Renal cortical epithelial cell (primary cell): ENCODE measurements around the gene NFKB1. TPM values are rescaled to one million over a fixed set of nuclear protein-coding genes. Genes with fewer than 3 reads are reported as not detected.
"Not testable (repeated sequence)": the region's sequence is repeated elsewhere in the genome, so short reads cannot be mapped to it uniquely, and the experiment has no call there.

ENCODE experiments used
- DNase-seq: peaks from one replicate; pipeline ENCODE4 v3.0.0-alpha.2; 2011; ENCODE audit warnings: low read depth
- total RNA-seq: library from RNA; depleted of rRNA; stranded (reverse); fragments of >200 nt; gene quantifications from 2 replicates; pipeline ENCODE4 v1.2.3, GENCODE V29; 2014

The NFKB1 gene
- total RNA-seq, 1 donor from 2014 or later = 53.7 TPM

DNA sequence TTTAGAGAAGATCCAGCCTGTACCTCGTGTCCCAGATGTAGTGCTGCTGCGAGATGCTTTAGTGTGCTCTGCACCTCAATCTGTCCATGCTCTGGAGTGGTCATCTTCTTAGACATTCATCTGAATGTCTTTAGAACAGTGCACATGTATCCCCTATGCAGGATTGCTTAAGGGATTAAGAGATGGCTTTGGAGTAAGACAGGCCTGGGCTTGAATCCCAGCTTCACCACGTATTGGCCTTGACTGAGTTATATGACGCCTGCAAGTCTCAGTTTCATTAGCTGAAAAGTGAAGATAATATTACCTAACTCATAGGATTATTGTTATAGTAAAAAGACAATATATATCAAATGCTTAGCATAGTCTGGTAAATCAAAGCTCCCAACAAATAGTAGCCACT is 98.3 kb downstream of the NFKB1 start:
- no peak for DNase-seq

DNA sequence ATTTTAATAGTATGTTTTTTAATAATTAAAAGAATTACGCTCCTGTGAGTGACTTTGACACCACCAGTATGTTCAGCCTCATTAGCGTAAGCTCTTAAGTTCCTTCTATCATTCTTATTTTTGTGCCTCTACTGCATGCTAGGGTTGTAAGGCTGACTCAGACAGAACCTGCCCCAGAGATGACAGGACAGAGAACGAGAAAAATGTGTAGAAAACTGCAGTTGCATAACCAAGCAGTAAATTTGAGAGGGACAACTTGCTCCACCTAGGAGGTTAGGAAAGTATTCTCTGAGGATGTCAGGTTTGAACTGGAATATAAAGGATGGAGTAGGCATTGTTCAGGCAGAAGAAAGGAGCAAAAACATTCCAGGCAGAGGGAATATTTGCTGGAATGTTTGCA is 98.7 kb downstream of the NFKB1 start:
- DNase-seq = peak; percentile 72

DNA sequence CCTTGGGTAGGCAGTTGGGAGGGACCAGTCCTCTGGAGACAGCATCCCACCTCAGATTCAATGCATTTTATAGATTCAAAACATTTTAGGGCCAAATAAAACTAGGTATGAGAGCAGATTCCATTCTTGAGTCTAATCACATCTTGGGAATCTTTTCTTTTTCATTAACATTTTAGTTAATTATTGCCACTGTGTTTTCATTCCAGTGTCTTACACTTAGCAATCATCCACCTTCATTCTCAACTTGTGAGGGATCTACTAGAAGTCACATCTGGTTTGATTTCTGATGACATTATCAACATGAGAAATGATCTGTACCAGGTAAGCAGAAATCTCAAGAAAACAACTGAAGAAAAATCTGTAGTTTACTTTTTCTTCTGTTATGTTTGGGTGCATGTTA is 99.5 kb downstream of the NFKB1 start:
- peak; percentile 82 for DNase-seq

DNA sequence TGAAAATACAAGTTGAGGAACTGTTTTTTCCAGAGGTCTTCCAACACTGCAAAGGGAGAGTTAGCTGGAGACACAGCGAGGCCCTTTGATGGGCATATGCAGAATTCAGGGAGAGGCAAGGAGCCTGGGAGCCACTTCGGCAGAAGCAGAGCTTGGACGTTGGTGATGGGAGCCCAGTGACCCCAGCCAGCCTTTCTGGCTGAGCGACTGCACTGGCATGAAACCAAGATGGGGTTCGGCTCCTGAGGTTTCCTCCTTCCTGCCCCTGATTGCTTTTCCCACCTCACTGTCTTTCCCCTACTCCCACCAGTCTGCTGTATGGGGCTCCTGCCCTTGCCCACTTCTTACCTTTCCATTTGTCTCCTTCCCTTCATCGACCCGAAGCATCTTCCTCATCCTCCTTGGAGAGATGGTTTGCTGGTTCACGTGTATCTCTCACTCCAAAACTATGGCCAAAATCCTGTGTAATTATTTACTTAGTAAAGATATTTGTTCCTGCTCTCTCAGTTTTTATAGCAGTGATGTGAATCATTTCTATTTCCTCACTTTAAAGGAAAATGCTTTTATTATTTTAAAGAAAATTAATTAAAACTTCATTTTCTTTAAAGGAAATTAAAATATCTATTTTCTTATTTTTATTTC is 100.5 kb downstream of the NFKB1 start:
- DNase-seq = peak; percentile 51

DNA sequence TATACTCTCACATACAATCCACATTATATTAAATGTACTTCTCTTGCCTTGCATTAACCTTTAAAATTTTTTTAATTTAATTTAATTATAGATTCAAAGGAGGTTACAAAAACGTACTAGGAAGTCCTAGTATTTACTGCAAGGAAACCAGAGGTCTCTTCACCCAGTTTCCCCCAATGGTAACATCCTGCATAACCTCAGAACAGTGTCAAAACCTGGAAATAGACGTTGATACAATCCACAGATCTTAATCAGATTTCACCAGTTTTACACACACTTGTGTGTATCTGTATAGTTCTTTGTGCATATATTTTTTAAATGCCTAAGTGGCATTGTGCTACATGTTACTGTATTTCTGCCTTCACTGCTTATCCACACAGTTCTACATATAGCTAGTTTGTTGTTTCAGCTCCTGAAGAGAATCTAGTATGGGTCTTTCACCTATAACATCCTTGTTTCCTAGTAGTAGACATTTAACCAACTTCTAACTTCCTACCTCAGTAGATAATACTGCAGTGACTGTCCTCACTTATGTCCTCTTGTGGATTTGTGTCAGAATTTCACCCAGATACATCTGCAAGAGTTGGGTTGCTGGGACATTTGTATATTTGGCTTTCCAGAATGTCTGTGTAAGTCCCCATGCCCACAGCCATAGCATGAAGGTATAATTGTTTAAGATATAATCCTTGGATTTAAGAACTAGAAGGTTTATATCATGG is 103.2 kb downstream of the NFKB1 start:
- no peak for DNase-seq

DNA sequence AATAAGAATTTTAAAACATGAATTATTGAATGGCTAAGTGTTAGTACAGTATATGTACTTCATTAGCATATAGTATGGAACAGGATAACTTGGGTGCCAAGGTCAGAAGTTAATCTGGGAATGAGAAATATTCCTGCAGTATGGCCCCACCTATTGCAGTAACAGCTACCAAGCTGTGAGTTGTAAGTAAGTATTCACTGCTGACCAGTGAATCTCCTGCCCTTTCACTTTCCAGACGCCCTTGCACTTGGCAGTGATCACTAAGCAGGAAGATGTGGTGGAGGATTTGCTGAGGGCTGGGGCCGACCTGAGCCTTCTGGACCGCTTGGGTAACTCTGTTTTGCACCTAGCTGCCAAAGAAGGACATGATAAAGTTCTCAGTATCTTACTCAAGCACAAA is 105.1 kb downstream of the NFKB1 start:
- DNase-seq = peak; percentile 18

DNA sequence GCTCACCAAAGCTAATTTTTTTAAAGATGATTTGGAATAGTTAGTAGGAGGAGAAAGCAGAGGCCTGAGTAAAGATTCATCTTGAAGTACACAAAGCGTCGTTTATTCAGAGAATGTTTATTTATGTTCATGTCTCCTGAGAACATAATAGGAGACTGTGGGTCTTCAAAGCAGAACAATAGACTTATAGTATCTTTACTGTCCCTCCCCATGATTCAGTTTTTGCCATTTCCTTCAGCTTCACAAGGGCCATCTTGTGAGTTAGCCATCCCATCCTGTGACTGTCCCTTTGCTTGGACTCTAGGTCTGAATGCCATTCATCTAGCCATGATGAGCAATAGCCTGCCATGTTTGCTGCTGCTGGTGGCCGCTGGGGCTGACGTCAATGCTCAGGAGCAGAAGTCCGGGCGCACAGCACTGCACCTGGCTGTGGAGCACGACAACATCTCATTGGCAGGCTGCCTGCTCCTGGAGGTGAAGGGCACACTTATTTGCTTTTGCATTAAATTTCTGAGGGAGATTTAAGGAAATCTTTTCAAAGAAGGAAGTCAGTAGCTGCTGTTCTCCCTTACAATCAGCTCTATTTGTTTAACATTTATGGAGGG is 105.8 kb downstream of the NFKB1 start:
- no peak for DNase-seq

DNA sequence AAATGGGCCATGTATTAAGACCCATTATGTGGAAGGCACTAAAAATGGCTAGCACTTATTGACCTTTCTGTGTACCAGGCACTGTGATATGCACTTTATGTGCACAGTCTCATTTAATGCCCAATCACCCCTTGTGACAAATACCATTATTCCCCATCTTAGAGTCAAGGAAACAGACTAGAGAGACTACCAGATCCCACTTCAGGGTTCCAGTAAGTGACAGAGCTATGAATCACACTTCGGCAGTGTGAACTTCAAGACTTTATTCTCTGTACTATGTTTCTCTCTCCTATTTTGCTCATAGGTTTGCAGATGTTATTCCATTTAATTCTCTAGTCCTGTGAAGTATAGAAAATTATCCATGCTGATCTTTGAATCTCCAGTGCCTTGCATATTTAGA is 107.0 kb downstream of the NFKB1 start:
- peak; percentile 44 for DNase-seq

DNA sequence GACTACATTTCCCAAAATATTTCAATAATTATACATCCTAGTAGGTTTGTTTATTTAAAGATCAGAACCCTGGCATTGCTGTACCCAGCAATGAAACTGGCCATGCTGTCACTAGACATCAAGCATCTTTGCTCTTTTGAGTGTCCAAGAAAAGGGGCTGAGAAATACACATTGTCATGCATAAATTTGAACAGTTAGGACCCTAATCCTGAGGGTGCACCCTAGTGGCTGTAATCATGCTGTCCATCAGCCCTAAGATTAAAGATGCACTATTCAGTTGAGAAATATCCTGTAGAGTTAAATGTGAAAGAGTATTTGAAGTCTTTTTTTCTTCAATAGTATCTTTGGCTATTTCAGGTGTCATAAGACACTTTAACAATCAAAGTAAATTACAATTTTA is 108.8 kb downstream of the NFKB1 start:
- no peak for DNase-seq

DNA sequence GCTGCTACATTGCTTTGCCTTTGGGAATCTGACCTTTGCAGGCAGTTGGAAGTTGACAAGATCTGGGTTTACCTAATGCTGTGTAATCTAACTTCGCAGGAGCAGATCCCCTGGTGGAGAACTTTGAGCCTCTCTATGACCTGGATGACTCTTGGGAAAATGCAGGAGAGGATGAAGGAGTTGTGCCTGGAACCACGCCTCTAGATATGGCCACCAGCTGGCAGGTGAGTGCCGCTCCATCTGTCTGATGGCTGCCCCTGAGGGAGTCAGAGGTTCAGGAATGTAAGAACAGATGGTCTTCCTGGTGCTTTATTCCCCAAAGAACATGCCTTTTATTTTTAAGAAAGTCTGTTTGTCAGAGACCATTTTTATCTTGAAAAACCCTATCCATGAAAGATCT is 109.3 kb downstream of the NFKB1 start:
- no peak for DNase-seq

DNA sequence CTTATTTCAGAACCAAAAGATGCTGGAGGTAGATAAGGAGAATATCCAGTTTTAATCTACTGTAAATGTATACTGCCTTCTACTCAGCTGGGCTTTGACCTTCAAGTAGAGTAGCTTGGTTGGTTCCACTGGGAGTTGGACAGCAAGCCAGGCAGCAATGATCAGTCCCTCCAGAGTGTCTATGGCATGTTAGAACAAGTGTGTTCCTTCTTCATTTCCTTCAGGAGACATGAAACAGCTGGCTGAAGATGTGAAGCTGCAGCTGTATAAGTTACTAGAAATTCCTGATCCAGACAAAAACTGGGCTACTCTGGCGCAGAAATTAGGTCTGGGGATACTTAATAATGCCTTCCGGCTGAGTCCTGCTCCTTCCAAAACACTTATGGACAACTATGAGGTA is 111.1 kb downstream of the NFKB1 start:
- no peak for DNase-seq

DNA sequence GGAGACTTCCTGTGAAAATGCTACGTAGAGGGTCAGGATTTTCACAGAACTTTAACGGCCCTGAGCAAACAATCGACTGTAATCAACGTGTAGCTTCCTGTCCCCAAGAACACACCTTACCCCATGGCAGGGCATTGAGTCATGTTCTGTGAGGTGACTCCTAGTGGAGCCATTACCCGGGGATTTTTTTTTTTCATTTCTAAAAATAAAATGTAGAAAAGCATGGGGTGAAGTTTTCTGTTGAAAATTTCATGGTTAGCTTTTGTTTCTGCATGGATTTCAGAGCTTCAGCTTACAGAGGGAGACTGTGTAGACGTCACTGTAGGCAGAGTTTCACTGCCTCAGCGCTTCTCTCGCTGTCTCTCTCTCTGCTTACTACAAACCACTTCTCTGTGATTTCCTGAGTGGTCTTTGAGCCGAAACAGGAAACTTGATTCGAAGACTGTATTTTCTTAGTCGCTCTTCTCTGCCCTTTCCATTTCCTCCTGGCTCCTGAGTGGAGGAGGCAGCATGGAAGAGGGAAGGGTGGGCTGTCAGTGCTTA is 111.7 kb downstream of the NFKB1 start:
- no peak for DNase-seq

DNA sequence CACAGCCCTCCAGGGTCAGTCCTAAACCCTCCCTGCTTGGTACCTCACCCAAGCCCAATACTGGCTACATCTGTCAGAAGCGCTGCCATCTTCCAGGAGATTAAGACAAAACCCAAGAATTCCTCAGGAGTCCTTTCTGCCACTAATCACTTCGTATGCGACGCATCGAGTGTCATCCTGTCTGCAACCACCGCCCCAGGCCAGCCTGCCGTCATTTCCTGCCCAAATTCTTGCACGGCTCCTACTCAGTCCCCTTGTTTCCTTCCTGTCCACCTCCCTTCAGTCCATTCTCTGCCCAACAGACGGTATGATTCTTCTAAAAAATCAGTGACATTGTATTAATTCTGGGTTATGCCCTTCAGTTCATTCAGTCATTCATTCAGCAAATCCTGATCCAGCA is 113.6 kb downstream of the NFKB1 start:
- DNase-seq = no peak

DNA sequence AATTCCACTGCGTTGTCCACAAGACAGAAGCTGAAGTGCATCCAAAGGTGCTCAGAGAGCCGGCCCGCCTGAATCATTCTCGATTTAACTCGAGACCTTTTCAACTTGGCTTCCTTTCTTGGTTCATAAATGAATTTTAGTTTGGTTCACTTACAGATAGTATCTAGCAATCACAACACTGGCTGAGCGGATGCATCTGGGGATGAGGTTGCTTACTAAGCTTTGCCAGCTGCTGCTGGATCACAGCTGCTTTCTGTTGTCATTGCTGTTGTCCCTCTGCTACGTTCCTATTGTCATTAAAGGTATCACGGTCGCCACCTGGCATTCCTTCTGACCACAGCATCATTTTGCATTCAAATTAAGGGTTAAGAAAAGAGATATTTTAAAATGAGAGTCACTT is 115.5 kb downstream of the NFKB1 start:
- no peak for DNase-seq

DNA sequence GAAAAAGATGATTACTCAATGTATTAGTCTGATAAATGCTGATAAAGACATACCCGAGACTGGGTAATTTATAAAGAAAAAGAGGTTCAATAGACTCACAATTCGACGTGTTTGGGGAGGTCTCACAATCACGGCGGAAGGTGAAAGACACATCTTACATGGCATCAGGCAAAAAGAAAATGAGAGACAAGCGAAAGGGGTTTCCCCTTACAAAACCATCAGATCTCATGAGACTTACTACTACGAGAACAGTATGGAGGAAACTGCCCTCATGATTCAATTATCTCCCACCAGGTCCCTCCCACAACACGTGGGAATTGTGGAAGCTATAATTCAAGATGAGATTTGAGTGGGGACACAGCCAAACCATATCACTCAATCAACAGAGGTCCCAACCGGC is 117.9 kb downstream of the NFKB1 start:
- not testable (repeated sequence) for DNase-seq

DNA sequence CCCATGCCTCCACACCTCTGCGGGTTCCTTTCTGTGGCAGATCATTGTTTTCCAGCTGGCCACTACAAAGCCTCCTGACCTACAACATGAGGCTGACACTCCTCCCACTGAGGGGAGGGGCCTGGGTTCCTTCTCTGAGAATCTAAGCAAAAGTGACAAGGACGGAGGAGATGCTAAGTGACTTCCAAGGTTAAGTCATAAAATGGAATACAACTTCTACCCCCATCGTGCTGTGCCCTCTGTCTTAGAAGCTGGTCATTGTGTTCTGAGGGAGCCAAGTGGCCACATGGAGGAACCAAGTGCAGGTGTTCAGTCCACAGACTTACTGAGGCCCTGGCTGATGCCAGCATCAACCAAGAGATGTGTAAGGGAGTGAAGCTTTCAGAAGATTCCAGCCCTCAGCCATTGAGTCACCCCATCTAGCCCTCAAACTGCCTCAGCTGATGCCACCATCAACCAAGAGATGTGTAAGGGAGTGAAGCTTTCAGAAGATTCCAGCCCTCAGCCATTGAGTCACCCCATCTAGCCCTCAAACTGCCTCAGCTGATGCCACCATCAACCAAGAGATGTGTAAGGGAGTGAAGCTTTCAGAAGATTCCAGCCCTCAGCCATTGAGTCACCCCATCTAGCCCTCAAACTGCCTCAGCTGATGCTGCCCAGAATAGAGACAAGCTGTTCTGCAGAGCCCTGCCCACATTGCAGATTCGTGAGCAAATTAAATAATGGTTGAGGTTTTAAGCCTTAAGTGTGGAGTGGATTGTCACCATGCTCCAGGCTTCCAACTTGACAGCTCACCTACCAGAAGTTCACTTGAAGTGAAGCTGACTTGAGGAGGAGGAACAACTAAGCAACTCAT is 118.8 kb downstream of the NFKB1 start:
- peak; percentile 69 for DNase-seq

DNA sequence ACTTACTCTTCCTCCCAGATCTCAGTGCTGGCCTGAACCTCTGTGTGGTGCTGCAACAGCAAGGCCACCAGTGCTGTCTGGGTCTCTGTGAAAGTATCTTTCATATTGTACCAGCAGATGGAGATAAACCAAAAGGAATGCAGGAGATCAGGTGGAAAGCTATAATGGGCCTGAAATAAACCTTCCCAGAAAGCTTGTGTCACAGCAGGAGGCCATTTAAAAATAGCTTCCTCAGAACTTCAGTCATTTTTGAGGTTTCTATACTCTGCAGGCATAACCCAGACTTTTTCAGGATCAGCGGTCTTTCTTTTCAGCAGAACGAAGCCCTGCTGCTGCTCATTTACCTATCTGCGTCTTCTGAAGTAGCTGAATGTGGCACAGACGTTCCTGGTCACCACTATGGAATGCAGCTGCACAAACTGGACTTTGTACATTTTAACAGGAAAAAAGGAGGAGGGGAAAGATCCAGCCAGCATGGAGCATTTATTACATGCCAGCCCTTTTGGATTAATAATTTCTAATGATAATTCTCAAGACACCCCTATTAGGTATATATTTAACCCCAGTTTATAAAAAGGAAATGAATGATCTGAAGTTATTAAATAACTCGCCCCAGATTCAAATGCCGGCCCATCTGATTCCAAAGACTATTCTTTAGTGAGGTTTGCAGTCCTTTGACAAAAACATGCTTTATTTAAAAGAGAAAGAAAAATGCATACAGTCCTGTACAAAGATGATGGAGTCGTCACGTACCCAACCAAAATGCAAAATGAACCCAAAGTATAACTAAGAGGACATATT is 119.7 kb downstream of the NFKB1 start:
- DNase-seq = peak; percentile 96

DNA sequence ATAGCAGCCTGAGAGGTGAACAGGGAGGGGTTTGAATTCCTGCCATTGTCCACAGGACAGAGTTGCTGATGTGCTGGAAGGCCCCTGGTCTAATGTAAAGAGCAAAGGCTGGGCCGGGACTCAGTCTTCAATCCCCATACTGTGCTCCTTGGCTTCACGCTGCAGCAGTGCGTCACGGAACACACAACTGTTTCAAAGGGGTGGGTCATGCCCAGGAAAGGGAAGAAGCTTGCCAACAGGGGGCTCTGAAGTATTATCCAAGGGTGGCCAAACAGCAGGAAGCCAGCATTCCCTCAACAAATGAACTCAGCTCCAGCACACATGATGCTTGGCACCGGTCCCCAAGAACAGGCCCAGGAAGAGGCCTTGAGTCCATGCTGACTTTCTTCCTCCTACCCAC is 122.5 kb downstream of the NFKB1 start:
- DNase-seq = peak; percentile 17

DNA sequence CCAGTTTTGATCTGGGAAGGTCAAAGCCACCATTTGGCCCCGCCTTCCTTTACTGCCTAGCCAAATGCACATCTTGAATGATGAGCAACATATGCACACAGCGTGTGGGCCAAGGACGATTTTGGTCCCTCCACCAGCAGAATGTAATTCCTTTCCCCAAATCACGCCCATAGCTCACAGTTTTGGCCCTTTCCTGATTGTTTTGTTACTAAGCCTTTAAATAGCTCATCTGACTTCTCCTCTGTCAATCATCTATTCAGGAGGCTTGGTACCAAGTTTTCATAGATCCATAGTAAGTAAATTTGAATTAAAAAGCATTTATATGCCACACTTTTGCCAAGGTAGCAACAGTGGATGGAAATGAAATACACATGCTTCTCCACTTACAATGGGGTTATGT is 123.3 kb downstream of the NFKB1 start:
- DNase-seq = no peak

DNA sequence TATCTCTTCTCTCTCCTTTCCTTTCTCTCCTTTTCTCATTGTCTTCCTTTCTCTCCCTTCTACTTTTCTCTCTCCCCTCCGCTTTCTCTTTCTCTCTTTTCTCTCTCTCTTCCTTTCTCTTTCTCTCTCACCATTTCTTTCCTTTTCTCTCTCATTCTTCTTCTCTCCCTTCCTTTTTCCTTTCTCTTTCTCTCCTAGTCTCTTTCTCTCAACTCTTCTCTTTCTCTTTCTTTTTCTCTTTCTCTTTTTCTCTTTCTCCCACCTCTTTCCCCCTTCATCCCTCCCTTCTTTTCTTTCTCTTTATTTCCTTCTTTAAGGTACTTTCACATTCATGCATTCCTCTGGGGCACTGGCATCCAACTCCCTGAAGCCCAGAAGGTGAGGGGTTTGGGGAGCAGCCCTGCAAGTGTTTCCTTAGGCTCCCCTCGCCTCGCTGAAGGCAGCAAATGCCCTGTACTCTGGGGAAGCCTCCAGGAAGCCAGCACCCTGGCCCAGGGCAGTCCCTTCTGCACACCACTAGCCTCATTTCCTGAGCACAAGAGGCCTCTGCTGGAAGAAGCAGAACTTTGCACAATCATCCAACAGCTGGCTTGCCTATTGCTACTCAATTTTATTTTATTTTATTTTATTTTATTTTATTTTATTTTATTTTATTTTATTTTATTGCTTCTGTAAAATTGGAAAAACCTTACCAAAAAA is 124.2 kb downstream of the NFKB1 start:
- peak; percentile 58 for DNase-seq
